Activated CD4-positive, alpha-beta memory T cell treated with anti-CD3 and anti-CD28 coated beads for 36 hours (primary cell): ENCODE measurements around the gene FLOT1. TPM values are rescaled to one million over a fixed set of nuclear protein-coding genes. Genes with fewer than 3 reads are reported as not detected.
A peak's percentile ranks its signal among the peaks of the same experiment; 100 is the strongest.
"Not testable (repeated sequence)": the region's sequence is repeated elsewhere in the genome, so short reads cannot be mapped to it uniquely, and the experiment has no call there.

Experiments used
- CTCF ChIA-PET: fragments of 350-600 bp; sonication (Branson Sonifier 250); formaldehyde crosslinking; loops from one replicate; lab custom pipeline; 2021; ENCODE audit warnings: antibody characterized with exemption, inconsistent platforms; lab: Charles Lee
- POLR2A ChIA-PET: fragments of 350-600 bp; sonication (Branson Sonifier 250); formaldehyde crosslinking; loops from one replicate; lab custom pipeline; 2021; ENCODE audit warnings: antibody characterized with exemption; lab: Charles Lee
- DNase-seq: peaks from one replicate; pipeline ENCODE4 v3.0.0-alpha.2; 2020
- H3K27ac Mint-ChIP-seq: one replicate; pipeline ENCODE4 v1.8.0; 2021; ENCODE audit warnings: mixed read lengths
- H3K27me3 Mint-ChIP-seq: one replicate; pipeline ENCODE4 v1.8.0; 2021; ENCODE audit warnings: mixed read lengths
- H3K36me3 Mint-ChIP-seq: one replicate; pipeline ENCODE4 v1.8.0; 2021; ENCODE audit warnings: mixed read lengths
- H3K4me1 Mint-ChIP-seq: one replicate; pipeline ENCODE4 v1.8.0; 2021; ENCODE audit warnings: low read depth, mixed read lengths
- H3K4me3 Mint-ChIP-seq: one replicate; pipeline ENCODE4 v1.8.0; 2021; ENCODE audit warnings: mild to moderate bottlenecking, mixed read lengths
- H3K9me3 Mint-ChIP-seq: one replicate; pipeline ENCODE4 v1.8.0; 2021; ENCODE audit warnings: mixed read lengths
- intact Hi-C: fragments of 100-400 bp; cut with micrococcal nuclease; formaldehyde crosslinking; loops from one replicate; pipeline ENCODE4 v1.15.1; 2023
- total RNA-seq, 2 experiments: library from RNA; stranded (reverse); gene quantifications; one replicate each; pipeline ENCODE4 v1.2.3, GENCODE V29; 2021

The FLOT1 gene
- total RNA-seq, 2 experiments from 2014 or later: 226 to 231 TPM

DNA sequence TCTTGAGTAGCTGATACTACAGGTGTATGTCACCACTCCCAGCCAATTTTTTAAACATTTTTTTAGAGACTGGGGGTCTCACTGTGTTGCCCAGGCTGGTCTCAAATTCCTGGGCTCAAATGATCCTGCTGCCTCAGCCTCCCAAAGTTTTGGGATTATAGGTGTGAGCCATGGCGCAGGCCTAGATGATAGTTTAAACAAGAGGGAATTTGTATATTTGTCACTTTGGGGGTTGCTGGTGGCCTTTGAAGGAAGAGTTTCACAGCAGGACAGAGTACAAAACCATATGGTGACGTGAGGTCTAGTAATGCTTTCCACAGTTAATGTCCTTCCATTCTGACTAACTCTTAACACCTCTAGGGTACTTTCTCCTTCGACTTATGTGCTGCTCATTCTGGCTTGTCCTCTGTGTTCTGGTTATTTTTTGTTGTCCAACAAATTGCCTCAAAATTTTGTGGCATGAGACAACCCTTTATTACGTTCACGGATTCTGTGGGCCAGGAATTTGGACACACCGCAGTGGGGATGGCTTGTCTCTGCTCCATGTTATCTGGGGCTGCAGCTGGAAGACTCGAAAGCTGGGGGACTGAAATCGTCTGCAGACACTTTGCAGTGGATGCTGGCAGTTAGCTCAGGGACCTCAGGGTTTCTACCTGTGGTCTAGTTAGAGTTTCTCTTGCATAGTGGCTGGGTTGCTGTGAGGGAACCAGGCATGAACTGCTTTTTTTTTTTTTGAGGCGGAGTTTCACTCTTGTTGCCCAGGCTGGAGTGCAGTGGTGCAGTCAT is 24.9 kb upstream of the FLOT1 start:
- intact Hi-C loops: no loop called here
- Mint-ChIP-seq H3K4me3 (peak overlapping the region; percentile 34), H3K9me3 (peaks cover 3% of the 10 kb centered on the region), H3K36me3 (peaks cover 1% of the 10 kb centered on the region), H3K27ac (peak overlapping the region; percentile 93), H3K4me1 (peaks cover 69% of the 10 kb centered on the region), H3K27me3 (no peaks in the 10 kb centered on the region)
- ChIA-PET POLR2A (interaction anchor here (0.6 to 4.2 kb wide), 6 partner anchors 19 to 52 kb away, joined by 3 to 47 read pairs (median 5); partner anchors contain the start of genes FLOT1 and IER3), CTCF (interaction anchor here (1.2 to 2.0 kb wide), 4 partner anchors 20 to 43 kb away, joined by 3 to 6 read pairs (median 4); no protein-coding TSS in a partner anchor)
- no peak for DNase-seq

DNA sequence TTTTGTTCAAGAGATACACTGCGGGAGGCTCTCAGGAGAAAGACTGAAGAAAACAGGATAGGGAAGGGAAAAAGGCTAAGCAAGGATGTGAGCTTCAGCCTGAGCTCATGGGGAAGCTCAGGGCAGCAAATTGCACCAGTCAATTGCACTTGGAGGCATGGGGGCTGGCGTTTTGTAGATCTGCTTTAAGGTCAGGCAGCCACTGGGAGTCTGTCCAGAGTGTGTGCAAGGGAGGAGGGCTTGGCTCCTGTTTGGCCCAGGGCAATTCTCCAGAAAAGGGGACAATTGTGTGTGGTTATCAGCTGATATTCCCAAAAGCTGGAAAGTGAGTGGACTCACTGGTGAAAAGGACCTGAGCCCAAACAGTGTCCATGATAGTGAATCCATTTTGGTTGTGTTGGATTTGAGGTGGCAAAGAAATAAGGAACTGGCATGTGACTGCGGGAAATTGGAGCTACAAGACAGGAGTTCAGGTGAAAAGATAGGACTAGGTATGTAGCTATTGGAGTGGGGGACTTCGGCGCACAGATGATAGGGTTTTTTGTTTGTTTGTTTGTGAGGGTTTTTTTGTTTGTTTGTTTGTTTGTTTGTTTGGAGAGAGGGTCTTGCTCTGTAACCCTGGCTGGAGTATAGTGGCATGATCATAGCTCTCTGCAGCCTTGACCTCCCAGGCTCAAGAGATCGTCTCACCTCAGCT is 24.1 kb upstream of the FLOT1 start:
- intact Hi-C loops: no loop called here
- no peak for DNase-seq
- Mint-ChIP-seq H3K9me3 (peaks cover 3% of the 10 kb centered on the region), H3K36me3 (no peaks in the 10 kb centered on the region), H3K4me1 (peaks cover 68% of the 10 kb centered on the region), H3K4me3 (no peak overlapping the region), H3K27me3 (no peaks in the 10 kb centered on the region), H3K27ac (peak overlapping the region; percentile 93)
- ChIA-PET POLR2A (interaction anchor here (0.6 to 2.3 kb wide), 3 partner anchors 19 to 22 kb away, joined by 3 to 10 read pairs (median 4); partner anchors contain the start of gene IER3), CTCF (interaction anchor here (1.2 to 1.4 kb wide), 4 partner anchors 19 to 63 kb away, joined by 3 to 6 read pairs (median 4); no protein-coding TSS in a partner anchor)

DNA sequence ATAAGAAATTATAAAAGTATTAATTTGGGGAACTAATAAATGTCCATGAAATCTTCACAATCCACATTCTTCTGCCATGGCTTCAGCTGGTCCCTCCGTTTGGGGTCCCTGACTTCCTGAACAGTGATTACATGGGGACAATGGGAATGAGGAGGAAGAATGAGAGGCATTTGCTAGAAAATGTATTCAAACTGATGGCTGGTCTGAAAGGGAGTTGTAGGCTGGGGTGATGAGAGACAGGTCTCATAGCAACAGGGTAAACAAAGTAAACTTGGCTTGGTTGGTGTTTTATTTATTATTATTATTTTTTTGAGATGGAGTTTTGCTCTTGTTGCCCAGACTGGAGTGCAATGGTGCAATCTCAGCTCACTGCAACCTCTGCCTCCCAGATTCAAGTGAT is 23.0 kb upstream of the FLOT1 start:
- peaks cover 70% of the 10 kb centered on the region for H3K4me1 Mint-ChIP-seq
- H3K9me3 Mint-ChIP-seq, H3K27me3 Mint-ChIP-seq, intact Hi-C loops, H3K27ac Mint-ChIP-seq, H3K36me3 Mint-ChIP-seq, DNase-seq, H3K4me3 Mint-ChIP-seq: not testable (repeated sequence)
- CTCF ChIA-PET: interaction anchor here (1.2 to 1.4 kb wide), 3 partner anchors 55 to 64 kb away, joined by 3 to 6 read pairs (median 4); no protein-coding TSS in a partner anchor
- POLR2A ChIA-PET: interaction anchor here (0.6 to 2.3 kb wide), 3 partner anchors 20 to 152 kb away, joined by 3 to 10 read pairs (median 4); partner anchors contain the start of gene IER3

DNA sequence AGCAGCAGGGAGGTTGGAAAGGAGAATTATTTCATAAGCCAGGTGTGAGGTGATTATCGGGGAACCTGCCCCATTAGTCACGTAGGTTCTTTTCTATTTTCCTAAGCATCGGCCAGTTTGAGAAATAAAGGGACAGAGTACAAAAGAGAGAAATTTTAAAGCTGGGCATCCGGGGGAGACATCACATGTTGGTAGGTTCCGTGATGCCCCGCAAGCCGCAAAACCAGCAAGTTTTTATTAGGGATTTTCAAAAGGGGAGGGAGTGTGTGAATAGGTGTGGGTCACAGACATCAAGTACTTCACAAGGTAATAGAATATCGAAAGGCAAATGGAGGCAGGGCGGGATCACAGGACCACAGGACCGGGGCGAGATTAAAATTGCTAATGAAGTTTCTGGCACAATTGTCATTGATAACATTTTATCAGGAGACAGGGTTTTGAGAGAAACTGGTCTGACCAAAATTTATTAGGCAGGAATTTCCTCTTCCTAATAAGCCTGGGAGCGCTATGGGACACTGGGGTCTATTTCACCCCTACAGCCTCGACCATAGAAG is 22.1 kb upstream of the FLOT1 start:
- H3K9me3 Mint-ChIP-seq, H3K4me3 Mint-ChIP-seq, intact Hi-C loops, H3K27me3 Mint-ChIP-seq, DNase-seq, H3K36me3 Mint-ChIP-seq: not testable (repeated sequence)
- CTCF ChIA-PET: interaction anchor here (1.1 kb wide), 1 partner anchor 56 kb away, joined by 5 read pairs; no protein-coding TSS in a partner anchor
- Mint-ChIP-seq H3K4me1 (peaks cover 62% of the 10 kb centered on the region), H3K27ac (peak overlapping the region; percentile 34)
- POLR2A ChIA-PET: interaction anchor here (0.8 to 2.3 kb wide), 2 partner anchors 17 to 20 kb away, joined by 3 to 10 read pairs; partner anchors contain the start of gene IER3

DNA sequence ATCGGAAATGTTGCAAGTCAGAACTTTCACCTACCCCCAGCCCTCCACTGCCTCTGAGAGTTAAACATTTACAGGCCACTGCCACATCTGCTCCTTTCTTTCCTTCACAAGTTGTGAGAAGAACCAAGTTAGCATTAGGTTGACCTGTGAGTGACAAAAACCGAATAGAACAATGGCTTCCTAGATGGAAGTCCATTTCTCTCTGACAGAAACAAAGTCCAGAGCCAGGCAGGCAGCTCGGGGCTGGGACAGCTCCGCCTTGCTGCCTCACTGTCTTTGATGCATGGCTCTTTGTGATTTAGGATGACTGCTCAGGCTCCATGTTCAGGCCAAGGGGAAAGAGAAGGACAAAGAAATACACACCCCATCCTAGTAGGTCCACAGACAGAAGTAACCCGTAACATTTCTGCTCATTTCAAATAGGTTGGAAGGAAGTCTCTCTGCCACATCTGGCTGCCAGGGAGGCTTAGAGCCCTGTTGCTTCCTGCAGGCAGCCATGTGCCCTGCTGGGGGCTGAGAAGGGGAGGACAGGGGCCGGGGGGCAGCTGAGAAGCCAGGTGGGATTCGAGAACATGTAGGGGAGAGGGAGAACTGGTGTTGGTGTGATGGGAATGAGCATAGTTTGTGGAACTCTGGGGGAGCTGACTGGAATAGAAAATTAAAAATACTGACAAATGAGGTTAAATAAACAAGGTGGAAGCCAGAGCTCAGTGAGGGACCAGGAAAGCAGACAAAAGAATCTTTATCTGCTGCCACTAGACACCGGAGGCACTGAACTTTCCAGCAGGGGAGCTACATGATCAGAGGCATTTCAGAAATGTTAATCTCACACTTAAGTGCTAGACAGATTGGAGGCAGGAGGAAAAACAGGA is 21.4 kb upstream of the FLOT1 start:
- CTCF ChIA-PET: interaction anchor here (1.1 to 1.8 kb wide), 3 partner anchors 57 to 316 kb away, joined by 3 to 5 read pairs (median 3); no protein-coding TSS in a partner anchor
- POLR2A ChIA-PET: interaction anchor here (0.6 to 0.8 kb wide), 2 partner anchors 17 to 67 kb away, joined by 3 read pairs; no protein-coding TSS in a partner anchor

DNA sequence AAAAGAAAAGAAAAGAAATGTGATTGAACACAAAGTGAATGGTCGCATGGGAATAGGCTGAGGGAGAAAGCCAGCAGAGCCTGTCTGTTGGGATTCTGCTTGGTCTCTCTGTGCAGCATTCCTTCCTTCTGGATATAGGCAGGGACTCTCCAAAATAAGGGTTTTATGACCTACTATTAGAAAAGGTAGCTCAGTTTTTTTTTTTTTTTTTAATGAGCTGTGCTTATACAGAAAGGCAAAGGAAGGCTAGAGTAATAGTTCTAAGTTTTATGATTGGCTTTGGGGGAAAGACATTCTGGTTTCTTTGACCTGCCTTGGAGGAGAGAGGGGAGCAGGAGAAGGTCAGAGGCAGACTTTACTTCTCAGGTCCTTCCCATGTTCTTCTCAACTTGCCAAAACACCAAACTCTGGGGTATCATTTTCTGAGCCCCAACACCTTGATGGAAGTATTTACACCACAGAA is 20.7 kb upstream of the FLOT1 start:
- intact Hi-C loops: no loop called here
- Mint-ChIP-seq H3K27ac (no peak overlapping the region), H3K4me1 (peaks cover 55% of the 10 kb centered on the region), H3K36me3 (no peaks in the 10 kb centered on the region), H3K4me3 (no peak overlapping the region), H3K27me3 (no peaks in the 10 kb centered on the region), H3K9me3 (no peaks in the 10 kb centered on the region)
- no peak for DNase-seq
- CTCF ChIA-PET: interaction anchor here (1.1 to 1.8 kb wide), 2 partner anchors 84 to 317 kb away, joined by 3 read pairs; no protein-coding TSS in a partner anchor
- POLR2A ChIA-PET: interaction anchor here (0.6 kb wide), 1 partner anchor 68 kb away, joined by 3 read pairs; no protein-coding TSS in a partner anchor

More for the DNA sequence above, 21.4 kb upstream of the FLOT1 start:
- Mint-ChIP-seq H3K4me3 (no peak overlapping the region), H3K27ac (peak overlapping the region; percentile 34), H3K4me1 (peaks cover 59% of the 10 kb centered on the region), H3K27me3 (no peaks in the 10 kb centered on the region), H3K9me3 (no peaks in the 10 kb centered on the region), H3K36me3 (no peaks in the 10 kb centered on the region)
- intact Hi-C loops: no loop called here
- no peak for DNase-seq

DNA sequence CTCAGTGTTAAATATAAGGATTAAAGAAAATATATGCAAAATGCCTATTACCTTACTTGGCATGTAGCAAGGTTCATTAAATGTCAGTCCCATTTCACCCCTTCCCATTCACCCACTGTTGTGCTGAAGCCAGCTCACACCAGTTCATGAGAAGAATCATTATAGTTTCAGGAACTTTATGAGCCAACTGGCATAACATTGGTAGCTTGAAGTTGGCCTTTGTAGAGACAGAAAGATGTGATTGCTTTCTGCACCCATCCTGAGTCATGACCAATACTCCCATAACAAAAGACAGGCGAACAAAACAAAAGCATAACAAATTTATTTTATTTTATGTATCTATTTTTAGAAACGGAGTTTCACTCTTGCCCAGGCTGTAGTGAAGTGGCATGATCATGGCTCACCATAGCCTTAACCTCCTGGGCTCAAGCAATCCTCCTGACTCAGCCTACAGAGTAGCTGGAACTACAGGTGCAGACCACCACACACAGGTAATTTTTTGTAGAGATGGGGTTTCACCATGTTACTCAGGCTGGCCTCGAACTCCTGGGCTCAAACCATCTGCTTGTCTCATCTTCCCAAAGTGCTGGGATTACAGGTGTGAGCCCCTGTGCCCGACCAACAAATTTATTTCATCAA is 19.4 kb upstream of the FLOT1 start:
- intact Hi-C loops: loop anchor here (1.0 kb wide), 1 partner anchor 48 kb away; no protein-coding TSS in a partner anchor
- Mint-ChIP-seq H3K36me3 (no peaks in the 10 kb centered on the region), H3K27me3 (no peaks in the 10 kb centered on the region), H3K4me1 (peaks cover 48% of the 10 kb centered on the region), H3K4me3 (no peak overlapping the region), H3K27ac (peak overlapping the region; percentile 50), H3K9me3 (no peaks in the 10 kb centered on the region)
- ChIA-PET CTCF (interaction anchor here (0.6 to 1.8 kb wide), 5 partner anchors 31 to 83 kb away, joined by 3 read pairs; no protein-coding TSS in a partner anchor), POLR2A (interaction anchor here (0.6 to 1.6 kb wide), 5 partner anchors 8 to 65 kb away, joined by 3 to 9 read pairs (median 4); partner anchors contain the start of gene IER3)
- no peak for DNase-seq

DNA sequence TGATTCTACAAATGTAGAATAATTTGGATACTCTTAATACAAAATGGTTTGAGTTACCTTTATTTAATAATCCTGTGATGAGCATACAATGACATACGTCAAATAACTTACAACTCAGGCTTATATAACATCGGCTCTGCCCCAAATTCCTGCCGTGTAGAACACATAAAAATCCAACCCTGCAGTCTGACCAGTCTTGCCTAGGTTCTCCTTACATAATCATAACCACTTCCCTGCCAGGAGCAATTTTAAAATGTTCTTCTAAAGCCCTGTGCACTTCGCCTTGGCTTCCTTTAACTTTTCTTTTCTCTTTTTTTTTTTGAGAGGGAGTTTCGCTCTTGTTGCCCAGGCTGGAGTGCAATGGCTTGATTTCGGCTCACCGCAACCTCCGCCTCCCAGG is 18.1 kb upstream of the FLOT1 start:
- ChIA-PET CTCF (interaction anchor here (1.4 kb wide), 1 partner anchor 62 kb away, joined by 3 read pairs; no protein-coding TSS in a partner anchor), POLR2A (interaction anchor here (1.2 to 1.5 kb wide), 2 partner anchors 9 to 16 kb away, joined by 7 to 9 read pairs; partner anchors contain the start of gene IER3)
- Mint-ChIP-seq H3K9me3 (no peaks in the 10 kb centered on the region), H3K36me3 (no peaks in the 10 kb centered on the region), H3K4me1 (peaks cover 40% of the 10 kb centered on the region), H3K27me3 (no peaks in the 10 kb centered on the region), H3K27ac (no peak overlapping the region), H3K4me3 (no peak overlapping the region)
- DNase-seq: no peak
- intact Hi-C loops: no loop called here

DNA sequence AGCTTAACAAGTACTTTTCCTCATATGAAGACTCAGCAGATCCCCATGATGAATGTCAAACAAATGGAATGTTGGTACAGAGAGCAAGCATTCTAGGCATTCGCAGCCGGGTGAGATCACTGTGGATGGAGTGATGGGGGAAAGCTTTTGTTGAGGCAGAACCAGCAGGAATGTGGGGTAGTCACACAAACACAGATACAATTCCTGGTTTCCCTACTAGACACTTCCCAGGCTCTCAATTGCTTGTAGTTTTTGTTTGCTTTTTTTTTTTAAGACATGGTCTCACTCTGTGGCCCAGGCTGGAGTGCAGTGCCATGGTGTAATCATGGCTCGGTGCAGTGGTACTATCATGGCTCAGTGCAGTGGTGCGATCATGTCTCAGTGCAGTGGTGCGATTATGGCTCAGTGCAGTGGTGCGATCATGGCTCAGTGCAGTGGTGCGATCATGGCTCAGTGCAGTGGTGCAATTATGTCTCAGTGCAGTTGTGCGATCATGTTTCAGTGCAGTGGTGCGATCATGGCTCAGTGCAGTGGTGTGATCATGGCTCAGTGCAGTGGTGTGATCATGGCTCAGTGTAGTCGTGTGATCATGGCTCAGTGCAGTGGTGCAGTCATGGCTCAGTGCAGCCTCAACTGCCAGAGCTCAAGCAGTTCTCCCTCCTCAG is 17.2 kb upstream of the FLOT1 start:
- H3K4me1 Mint-ChIP-seq: peaks cover 39% of the 10 kb centered on the region

More for the DNA sequence above, 17.2 kb upstream of the FLOT1 start:
- CTCF ChIA-PET: interaction anchor here (0.7 to 1.3 kb wide), 4 partner anchors 11 to 320 kb away, joined by 3 to 5 read pairs (median 4); no protein-coding TSS in a partner anchor
- POLR2A ChIA-PET: interaction anchor here (0.7 to 2.1 kb wide), 3 partner anchors 9 to 21 kb away, joined by 4 to 6 read pairs (median 6); no protein-coding TSS in a partner anchor
- DNase-seq: no peak
- H3K27ac Mint-ChIP-seq: peak overlapping the region; percentile 47
- intact Hi-C loops: no loop called here
- H3K27me3 Mint-ChIP-seq: no peaks in the 10 kb centered on the region
- no peak overlapping the region for H3K4me3 Mint-ChIP-seq
- H3K36me3 Mint-ChIP-seq: no peaks in the 10 kb centered on the region
- H3K9me3 Mint-ChIP-seq: no peaks in the 10 kb centered on the region
